ENCODE data around the gene ACLY. TPM values are rescaled to one million over a fixed set of nuclear protein-coding genes. Genes with fewer than 3 reads are reported as not detected.

ACLY gene
- total RNA-seq, 1 experiment from 2014 or later = 279 TPM

DNA sequence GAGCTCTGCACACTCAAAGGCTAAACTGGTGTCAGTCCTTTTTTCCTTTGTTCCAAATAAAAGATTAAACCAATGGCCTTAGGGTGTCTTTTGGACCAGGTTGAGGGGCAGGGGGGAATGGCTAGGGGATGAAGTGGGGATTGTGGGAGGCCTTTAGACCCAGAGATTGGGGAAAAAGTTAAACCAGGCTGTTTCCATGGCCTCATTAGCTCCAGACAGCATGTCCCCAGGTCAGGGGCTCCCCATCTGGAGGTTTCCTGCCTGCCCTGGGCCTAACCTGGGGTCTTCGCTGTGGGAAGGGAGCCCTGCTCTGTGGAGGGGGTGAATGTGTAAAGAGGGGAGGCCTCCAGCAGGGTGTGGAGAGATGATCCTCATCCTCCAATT lies 95.6 kb downstream of the ACLY start:
- Histone ChIP-seq H2BK5ac (ENCODE audit: insufficient read length, low read length) (no peak overlapping the region), H2BK12ac (ENCODE audit: insufficient read length, low read depth, low read length) (no peak overlapping the region), H3K4me1 (ENCODE audit: insufficient read depth, low read length) (no peaks in the 10 kb centered on the region), H3K23me2 (ENCODE audit: insufficient read length, low read depth, low read length, poor library complexity, severe bottlenecking) (no peaks in the 10 kb centered on the region), H2AK5ac (ENCODE audit: insufficient read length, low read length) (no peak overlapping the region), H3K27me3 (ENCODE audit: insufficient read depth, low read length) (no peaks in the 10 kb centered on the region), H3K4me2 (ENCODE audit: insufficient read depth, insufficient read length, low read length) (no peak overlapping the region), H3K27ac (ENCODE audit: insufficient read length, low read depth, low read length) (no peak overlapping the region), H3K79me1 (ENCODE audit: insufficient read depth, low read depth, low read length, poor library complexity, severe bottlenecking) (no peaks in the 10 kb centered on the region), H3K9ac (ENCODE audit: extremely low read depth, insufficient read length, low read length) (no peak overlapping the region), H4K20me1 (ENCODE audit: control insufficient read depth, insufficient read depth, insufficient read length) (no peaks in the 10 kb centered on the region), H4K8ac (replicated peaks; ENCODE audit: insufficient read length, low read depth, low read length) (no peak overlapping the region), H3K4ac (ENCODE audit: low read depth, low read length) (no peak overlapping the region), H3K18ac (ENCODE audit: insufficient read length, low read depth, low read length) (no peak overlapping the region), H3K79me2 (ENCODE audit: insufficient read depth, low read length) (no peaks in the 10 kb centered on the region), H3T11ph (ENCODE audit: low read length) (no peak overlapping the region), H3K23ac (ENCODE audit: insufficient read length, low read depth, low read length) (no peak overlapping the region), H2AFZ (ENCODE audit: low read length) (no peak overlapping the region), H3K14ac (ENCODE audit: insufficient read depth, low read length) (no peak overlapping the region), H2BK120ac (ENCODE audit: low read depth, low read length, poor library complexity, severe bottlenecking) (no peak overlapping the region), H2BK20ac (ENCODE audit: low read depth, low read length, poor library complexity, severe bottlenecking) (no peak overlapping the region), H3K56ac (ENCODE audit: insufficient read length, low read depth, low read length) (no peak overlapping the region), H4K5ac (ENCODE audit: insufficient read length, low read depth, low read length) (no peak overlapping the region), H3K9me3 (ENCODE audit: control insufficient read depth, low read depth, low read length) (no peaks in the 10 kb centered on the region), H2BK15ac (ENCODE audit: low read depth, low read length) (no peak overlapping the region), H4K91ac (ENCODE audit: insufficient read length, low read depth, low read length) (no peak overlapping the region)
- DNase-seq = no peak
- WGBS (ENCODE audit: extremely low coverage, insufficient read length, low lambda C conversion rate) = no CpG with 5 or more reads among the region's 1 CpG
- H3K27me3 Mint-ChIP-seq (ENCODE audit: low read depth) = no peaks in the 10 kb centered on the region
- no peaks in the 10 kb centered on the region for H3K9me3 Mint-ChIP-seq
- peaks cover 21 to 59% (median 50%) of the 10 kb centered on the region in 3 experiments; a peak in 6 of 7 replicates for H3K36me3 Mint-ChIP-seq (ENCODE audit: insufficient read depth in 1 of 3, low read depth in 3 of 3)
- 0 out of 7 replicates have a peak overlapping the region, but pooled peaks of 2 of the 3 experiments have one; percentile 47 to 72 for H3K27ac Mint-ChIP-seq
- no peak overlapping the region for H3K4me3 Mint-ChIP-seq
- H3K4me1 Mint-ChIP-seq = peaks cover 9 to 22% of the 10 kb centered on the region in 2 experiments; a peak in 3 of 4 replicates
- TF ChIP-seq, protein P1, sequence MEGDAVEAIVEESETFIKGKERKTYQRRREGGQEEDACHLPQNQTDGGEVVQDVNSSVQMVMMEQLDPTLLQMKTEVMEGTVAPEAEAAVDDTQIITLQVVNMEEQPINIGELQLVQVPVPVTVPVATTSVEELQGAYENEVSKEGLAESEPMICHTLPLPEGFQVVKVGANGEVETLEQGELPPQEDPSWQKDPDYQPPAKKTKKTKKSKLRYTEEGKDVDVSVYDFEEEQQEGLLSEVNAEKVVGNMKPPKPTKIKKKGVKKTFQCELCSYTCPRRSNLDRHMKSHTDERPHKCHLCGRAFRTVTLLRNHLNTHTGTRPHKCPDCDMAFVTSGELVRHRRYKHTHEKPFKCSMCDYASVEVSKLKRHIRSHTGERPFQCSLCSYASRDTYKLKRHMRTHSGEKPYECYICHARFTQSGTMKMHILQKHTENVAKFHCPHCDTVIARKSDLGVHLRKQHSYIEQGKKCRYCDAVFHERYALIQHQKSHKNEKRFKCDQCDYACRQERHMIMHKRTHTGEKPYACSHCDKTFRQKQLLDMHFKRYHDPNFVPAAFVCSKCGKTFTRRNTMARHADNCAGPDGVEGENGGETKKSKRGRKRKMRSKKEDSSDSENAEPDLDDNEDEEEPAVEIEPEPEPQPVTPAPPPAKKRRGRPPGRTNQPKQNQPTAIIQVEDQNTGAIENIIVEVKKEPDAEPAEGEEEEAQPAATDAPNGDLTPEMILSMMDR (conservative IDR thresholded peaks at IDR 0.05) = no peak

Data from H9 (cell line).